Measurements from ENCODE around the gene GNAT1. TPM values are rescaled to one million over a fixed set of nuclear protein-coding genes. Genes with fewer than 3 reads are reported as not detected.

The GNAT1 gene
- total RNA-seq, 1 experiment from 2014 or later, result 0.50 TPM

DNA sequence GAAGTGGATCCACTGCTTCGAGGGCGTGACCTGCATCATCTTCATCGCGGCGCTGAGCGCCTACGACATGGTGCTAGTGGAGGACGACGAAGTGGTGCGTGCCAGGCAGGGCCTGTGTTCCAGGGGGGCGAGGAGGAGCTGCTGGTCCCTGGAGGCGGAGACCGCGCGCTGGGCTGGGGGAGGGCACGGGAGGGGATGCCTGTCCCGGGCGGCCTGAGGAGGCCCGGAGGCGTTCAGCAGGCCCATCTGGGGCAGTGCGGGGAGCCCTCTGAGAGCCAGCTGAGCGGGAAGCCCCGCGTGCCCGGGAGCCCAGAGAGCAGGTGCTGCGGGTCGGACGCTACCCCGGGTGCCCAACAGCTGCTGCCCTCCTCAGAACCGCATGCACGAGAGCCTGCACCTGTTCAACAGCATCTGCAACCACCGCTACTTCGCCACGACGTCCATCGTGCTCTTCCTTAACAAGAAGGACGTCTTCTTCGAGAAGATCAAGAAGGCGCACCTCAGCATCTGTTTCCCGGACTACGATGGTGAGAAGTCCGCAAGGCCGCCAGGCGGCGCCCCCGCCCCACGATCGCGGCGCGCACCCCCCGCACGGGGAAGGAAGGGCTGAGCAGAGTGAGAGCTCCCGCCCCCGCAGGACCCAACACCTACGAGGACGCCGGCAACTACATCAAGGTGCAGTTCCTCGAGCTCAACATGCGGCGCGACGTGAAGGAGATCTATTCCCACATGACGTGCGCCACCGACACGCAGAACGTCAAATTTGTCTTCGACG is 2.9 kb downstream of the GNAT1 start:
- Mint-ChIP-seq H3K4me3 (ENCODE audit: unreplicated experiment) (no peak overlapping the region), H3K4me1 (ENCODE audit: low read depth, unreplicated experiment) (no peaks in the 10 kb centered on the region), H3K36me3 (ENCODE audit: insufficient read depth, unreplicated experiment) (no peaks in the 10 kb centered on the region), H3K27ac (ENCODE audit: unreplicated experiment) (no peak overlapping the region), H3K9me3 (ENCODE audit: unreplicated experiment) (no peaks in the 10 kb centered on the region), H3K27me3 (ENCODE audit: insufficient read depth, unreplicated experiment) (no peaks in the 10 kb centered on the region)
- TF ChIP-seq CTCF (IDR thresholded peaks at IDR 0.05; ENCODE audit: insufficient read depth in 1 of 2, low read depth in 1 of 2, low read length in 1 of 2, severe bottlenecking in 1 of 2, unreplicated experiment in 1 of 2), result peak; percentile 62 to 69
- Histone ChIP-seq H3K36me3 (ENCODE audit: control insufficient read depth, insufficient read depth, low read length) (no peaks in the 10 kb centered on the region), H3K4me3 (ENCODE audit: low read depth, low read length) (no peak overlapping the region), H3K9me3 (no peaks in the 10 kb centered on the region), H3K27me3 (replicated peaks; ENCODE audit: control insufficient read depth, insufficient read depth, low read length) (no peaks in the 10 kb centered on the region), H3K4me1 (peaks cover 16% of the 10 kb centered on the region)
- ChIA-PET CTCF (interaction anchor here (0.6 to 4.1 kb wide), 20 partner anchors 9 to 473 kb away, joined by 3 to 100 read pairs (median 6); partner anchors contain the start of genes GNAI2, SEMA3B and SLC38A3), POLR2A (interaction anchor here (0.8 kb wide), 1 partner anchor 41 kb away, joined by 4 read pairs; the partner anchor contains the start of gene GNAI2)
- BruUV-seq (replicated peaks), result no TSS peak
- intact Hi-C loops (cut with micrococcal nuclease; ENCODE audit: unreplicated experiment), result loop anchor here (2.0 kb wide), 1 partner anchor 16 kb away; no protein-coding TSS in a partner anchor
- DNase-seq, result peak; percentile 61 to 79

GRCh38 chr3:50194903-50195500 is 3.6 kb downstream of the GNAT1 start:
- no TSS peak for BruUV-seq (replicated peaks)
- Mint-ChIP-seq H3K9me3 (ENCODE audit: unreplicated experiment) (no peaks in the 10 kb centered on the region), H3K36me3 (ENCODE audit: insufficient read depth, unreplicated experiment) (no peaks in the 10 kb centered on the region), H3K4me1 (ENCODE audit: low read depth, unreplicated experiment) (no peaks in the 10 kb centered on the region), H3K4me3 (ENCODE audit: unreplicated experiment) (no peak overlapping the region), H3K27ac (ENCODE audit: unreplicated experiment) (no peak overlapping the region), H3K27me3 (ENCODE audit: insufficient read depth, unreplicated experiment) (no peaks in the 10 kb centered on the region)
- Histone ChIP-seq H3K27me3 (replicated peaks; ENCODE audit: control insufficient read depth, insufficient read depth, low read length) (no peaks in the 10 kb centered on the region), H3K4me3 (ENCODE audit: low read depth, low read length) (no peak overlapping the region), H3K36me3 (ENCODE audit: control insufficient read depth, insufficient read depth, low read length) (no peaks in the 10 kb centered on the region), H3K9me3 (no peaks in the 10 kb centered on the region), H3K4me1 (peaks cover 14% of the 10 kb centered on the region)
- ChIA-PET POLR2A (interaction anchor here (0.8 to 1.0 kb wide), 2 partner anchors 41 kb away, joined by 4 read pairs; partner anchors contain the start of gene GNAI2), CTCF (interaction anchor here (0.6 to 4.1 kb wide), 20 partner anchors 9 to 74 kb away, joined by 3 to 100 read pairs (median 7); partner anchors contain the start of genes GNAI2, SEMA3B and SLC38A3)
- intact Hi-C loops (cut with micrococcal nuclease; ENCODE audit: unreplicated experiment), result loop anchor here (2.0 kb wide), 1 partner anchor 16 kb away; no protein-coding TSS in a partner anchor
- DNase-seq, result peak in 1 of 2 experiments; percentile 29
- no peak for TF ChIP-seq CTCF (IDR thresholded peaks at IDR 0.05; ENCODE audit: insufficient read depth in 1 of 2, low read depth in 1 of 2, low read length in 1 of 2, severe bottlenecking in 1 of 2, unreplicated experiment in 1 of 2)
